A673 (cell line): ENCODE measurements around the gene SLC26A3.

ENCODE experiments used
- CTCF ChIP-seq: fragments of 300-800, 200-600 bp; sonication (generic); conservative IDR thresholded peaks from 2 replicates; pipeline ENCODE4 v1.5.1; 2017; ENCODE audit warnings: low read depth, mild to moderate bottlenecking, antibody characterized with exemption, low read length, moderate library complexity, mixed read lengths
- EZH2 ChIP-seq: fragments of 200-600 bp; sonication (generic); IDR thresholded peaks from 2 replicates; pipeline ENCODE4 v1.6.1; 2017; ENCODE audit warnings: borderline replicate concordance, low read depth, mild to moderate bottlenecking, mixed read lengths, antibody characterized with exemption, low read length; ENCODE audit not compliant: poor library complexity, severe bottlenecking

DNA sequence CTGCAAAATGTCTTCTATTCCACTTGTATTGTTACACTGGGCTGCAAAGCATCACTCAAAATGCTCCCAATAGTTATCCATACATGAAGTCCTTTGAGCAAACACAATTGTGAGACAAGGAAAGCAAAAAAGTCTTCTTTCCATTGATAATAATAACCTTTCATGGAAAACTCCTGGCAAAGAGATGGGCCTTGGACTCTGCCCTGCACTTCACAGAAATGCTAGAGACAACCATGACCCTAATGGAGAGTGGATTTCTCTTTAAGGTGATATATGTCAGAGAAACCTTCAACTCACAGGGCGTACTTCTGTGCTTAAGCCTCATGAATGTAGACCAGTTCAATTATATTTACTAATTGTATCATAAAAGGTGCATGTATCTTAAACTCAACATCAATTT lies 19.4 kb downstream of the SLC26A3 start:
- TF ChIP-seq EZH2 (no peak), CTCF (no peak)
